H1 (cell line): ENCODE results near the gene ARHGAP24. TPM values are rescaled to one million over a fixed set of nuclear protein-coding genes. Genes with fewer than 3 reads are reported as not detected.

Experiments used
- CTCF ChIA-PET: fragments of 300-600 bp; sonication (Branson Sonifier 250); formaldehyde crosslinking; loops from one replicate; lab custom pipeline; 2021; ENCODE audit not compliant: partially characterized antibody; lab: Charles Lee
- POLR2A ChIA-PET: fragments of 300-600 bp; sonication (Branson Sonifier 250); formaldehyde crosslinking; loops from one replicate; lab custom pipeline; 2021; ENCODE audit warnings: inconsistent platforms; ENCODE audit not compliant: partially characterized antibody; lab: Charles Lee
- DNase-seq, 2 experiments: peaks; one replicate each; pipeline versions ENCODE4 v3.0.0 to v3.0.0-alpha.2; 2010 to 2022; ENCODE audit warnings: low spot score in 2 of 2, low read depth in 1 of 2, mixed read lengths in 1 of 2
- FAIRE-seq: peaks from 2 replicates; lab custom pipeline; 2011; peaks lifted over from hg19 to GRCh38; lab: Jason Lieb, UNC
- H2AFZ ChIP-seq: 2 replicates; pipeline ENCODE4 v1.8.1; 2012; ENCODE audit warnings: low read length, inconsistent platforms
- H2AK5ac ChIP-seq: 2 replicates; pipeline ENCODE4 v1.6.1; 2013; ENCODE audit warnings: low read depth, low read length
- H2BK120ac ChIP-seq: replicated peaks from 2 replicates; pipeline ENCODE3; 2013; ENCODE audit warnings: low read depth, low read length, inconsistent platforms
- H2BK12ac ChIP-seq: 2 replicates; pipeline ENCODE4 v1.6.1; 2013; ENCODE audit warnings: low read depth, low read length
- H2BK15ac ChIP-seq: 2 replicates; pipeline ENCODE4 v1.6.1; 2013; ENCODE audit warnings: low read length
- H2BK20ac ChIP-seq: 2 replicates; pipeline ENCODE4 v1.6.1; 2013; ENCODE audit warnings: low read length
- H2BK5ac ChIP-seq: 2 replicates; pipeline ENCODE4 v1.6.1; 2013; ENCODE audit warnings: low read depth, low read length
- H3K14ac ChIP-seq: 2 replicates; pipeline ENCODE4 v1.6.1; 2013; ENCODE audit warnings: inconsistent platforms; ENCODE audit not compliant: insufficient read length
- H3K18ac ChIP-seq: 2 replicates; pipeline ENCODE4 v1.6.1; 2013; ENCODE audit warnings: low read length; ENCODE audit errors: extremely low read depth
- H3K23ac ChIP-seq: 2 replicates; pipeline ENCODE4 v1.6.1; 2013; ENCODE audit warnings: inconsistent platforms; ENCODE audit not compliant: insufficient read length
- H3K23me2 ChIP-seq: 2 replicates; pipeline ENCODE4 v1.6.1; 2013; ENCODE audit warnings: low read depth, low read length
- H3K27ac ChIP-seq: 2 replicates; pipeline ENCODE4 v1.6.1; 2011; ENCODE audit warnings: low read depth, low read length, inconsistent platforms
- H3K27me3 ChIP-seq, 4 experiments: replicated peaks in 1 of 4; 1 replicate in 1 of 4; 2 replicates in 3 of 4; pipeline versions ENCODE4 v1.6.1 to v1.8.1; 2011 to 2013; ENCODE audit warnings: low read length in 3 of 4, mild to moderate bottlenecking in 3 of 4, inconsistent platforms in 2 of 4, mixed read lengths in 2 of 4, moderate library complexity in 1 of 4; ENCODE audit not compliant: control insufficient read depth in 3 of 4, insufficient read depth in 3 of 4; ENCODE audit errors: extremely low read depth in 1 of 4
- H3K36me3 ChIP-seq, 4 experiments: 2 replicates each; pipeline versions ENCODE4 v1.6.1 to v1.8.1; 2011 to 2013; ENCODE audit warnings: mild to moderate bottlenecking in 4 of 4, low read length in 3 of 4, moderate library complexity in 2 of 4, control low read depth in 1 of 4, inconsistent platforms in 1 of 4; ENCODE audit not compliant: insufficient read depth in 4 of 4, control insufficient read depth in 2 of 4
- H3K4ac ChIP-seq: replicated peaks from 2 replicates; pipeline ENCODE3; 2013; ENCODE audit warnings: low read length, low read depth, mixed read lengths, inconsistent platforms; ENCODE audit not compliant: insufficient read length
- H3K4me1 ChIP-seq, 4 experiments: replicated peaks in 1 of 4; 1 replicate in 1 of 4; 2 replicates in 3 of 4; pipeline versions ENCODE4 v1.6.1 to v1.8.1; 2011 to 2013; ENCODE audit warnings: low read length in 3 of 4, inconsistent platforms in 2 of 4, mixed read lengths in 1 of 4; ENCODE audit not compliant: insufficient read depth in 4 of 4, control insufficient read depth in 3 of 4
- H3K4me2 ChIP-seq, 2 experiments: 2 replicates each; pipeline versions ENCODE4 v1.6.1 to v1.8.1; 2011 to 2013; ENCODE audit warnings: low read depth in 2 of 2, low read length in 2 of 2, control low read depth in 1 of 2, inconsistent platforms in 1 of 2, mild to moderate bottlenecking in 1 of 2; ENCODE audit not compliant: insufficient read depth in 1 of 2
- H3K4me3 ChIP-seq, 4 experiments: fragments of 200-600, 300-600 bp in 1 of 4; sonication (generic), shearing (Covaris generic), sonication (Bioruptor Twin) in 1 of 4; 2 replicates each; pipeline versions ENCODE4 v1.5.1 to v1.8.1; 2011 to 2016; ENCODE audit warnings: low read length in 4 of 4, low read depth in 3 of 4, control low read depth in 2 of 4, inconsistent platforms in 2 of 4, mild to moderate bottlenecking in 2 of 4, mixed read lengths in 1 of 4, moderate library complexity in 1 of 4; ENCODE audit not compliant: insufficient read depth in 2 of 4; ENCODE audit errors: extremely low read depth in 1 of 4
- H3K56ac ChIP-seq: replicated peaks from 2 replicates; pipeline ENCODE3; 2013; ENCODE audit warnings: low read depth, mild to moderate bottlenecking, mixed read lengths, low read length, inconsistent platforms; ENCODE audit not compliant: insufficient read length
- H3K79me1 ChIP-seq: 2 replicates; pipeline ENCODE4 v1.6.1; 2013; ENCODE audit warnings: low read depth, low read length, control low read depth
- H3K79me2 ChIP-seq, 2 experiments: 2 replicates each; pipeline versions ENCODE4 v1.6.1 to v1.8.1; 2012 to 2013; ENCODE audit warnings: low read length in 2 of 2, mild to moderate bottlenecking in 2 of 2, inconsistent platforms in 1 of 2; ENCODE audit not compliant: insufficient read depth in 2 of 2, control insufficient read depth in 1 of 2
- H3K9ac ChIP-seq, 4 experiments: replicated peaks in 1 of 4; 1 replicate in 1 of 4; 2 replicates in 3 of 4; pipeline versions ENCODE4 v1.6.1 to v1.8.1; 2011 to 2013; ENCODE audit warnings: low read depth in 3 of 4, low read length in 3 of 4, control low read depth in 2 of 4, mild to moderate bottlenecking in 2 of 4, moderate library complexity in 2 of 4, inconsistent platforms in 1 of 4; ENCODE audit errors: extremely low read depth in 1 of 4
- H3K9me3 ChIP-seq, 2 experiments: 2 replicates each; pipeline versions ENCODE4 v1.6.1 to v1.8.1; 2012 to 2013; ENCODE audit warnings: mild to moderate bottlenecking in 2 of 2, moderate library complexity in 2 of 2, control low read depth in 1 of 2, inconsistent platforms in 1 of 2, low read depth in 1 of 2, low read length in 1 of 2, mixed read lengths in 1 of 2; ENCODE audit not compliant: insufficient read depth in 2 of 2
- H4K20me1 ChIP-seq, 2 experiments: replicated peaks in 1 of 2; 2 replicates each; pipeline versions ENCODE3 to v1.8.1; 2011 to 2013; ENCODE audit warnings: inconsistent platforms in 2 of 2, low read length in 2 of 2, mild to moderate bottlenecking in 1 of 2; ENCODE audit not compliant: insufficient read depth in 2 of 2, control insufficient read depth in 1 of 2
- H4K5ac ChIP-seq: 2 replicates; pipeline ENCODE4 v1.6.1; 2013; ENCODE audit warnings: low read length, low read depth, mixed read lengths, inconsistent platforms; ENCODE audit not compliant: insufficient read length
- H4K8ac ChIP-seq: 2 replicates; pipeline ENCODE4 v1.8.0; 2013; ENCODE audit warnings: mild to moderate bottlenecking, moderate library complexity, low read length, inconsistent platforms; ENCODE audit not compliant: insufficient read depth; ENCODE audit errors: extremely low read depth
- H4K91ac ChIP-seq: replicated peaks from 2 replicates; pipeline ENCODE3; 2013; ENCODE audit warnings: low read length, mixed read lengths, inconsistent platforms; ENCODE audit not compliant: insufficient read length
- EP300 ChIP-seq, 2 experiments: IDR thresholded peaks; 1 replicate in 1 of 2; 2 replicates in 1 of 2; pipeline ENCODE4 v1.6.1; 2011 to 2012; ENCODE audit warnings: low read depth in 2 of 2, low read length in 2 of 2, mild to moderate bottlenecking in 2 of 2, borderline replicate concordance in 1 of 2, inconsistent platforms in 1 of 2, moderate library complexity in 1 of 2
- NRF1 ChIP-seq: IDR thresholded peaks from 2 replicates; pipeline ENCODE4 v1.6.1; 2011; ENCODE audit warnings: mild to moderate bottlenecking, low read depth, low read length, improper control_type of control experiment
- WGBS, 2 experiments: shearing (Covaris generic) in 1 of 2; methylation state at CpG; one replicate each; pipeline versions ENCODE4 v1.1.6 to v1.1.7; 2013 to 2015; ENCODE audit warnings: low lambda C conversion rate in 2 of 2, mixed read lengths in 2 of 2, inconsistent platforms in 1 of 2, low coverage in 1 of 2, missing lambda C conversion rate in 1 of 2; ENCODE audit not compliant: insufficient replicate concordance in 2 of 2, insufficient coverage in 1 of 2, insufficient read length in 1 of 2; ENCODE audit errors: extremely low coverage in 1 of 2, missing lambda C conversion rate in 1 of 2; 5-methylcytosine and 5-hydroxymethylcytosine counted together
- polyA plus RNA-seq, 7 experiments: library from polyadenylated mRNA; depleted of rRNA in 3 of 7; stranded (reverse) in 5 of 7; unstranded in 2 of 7; fragments of >200 nt in 5 of 7; fragments of 200-250 nt in 2 of 7; gene quantifications; 1 replicate in 5 of 7; 2 replicates in 1 of 7; 4 replicates in 1 of 7; pipeline versions ENCODE4 v1.2.1 to v1.2.3, GENCODE V29; 2011 to 2013; ENCODE audit warnings: missing spikeins in 2 of 7, mixed read lengths in 2 of 7
- total RNA-seq: library from RNA; stranded (reverse); fragmentation: NEBNext Ultra II Directional; extraction: Animal tissue kit (Norgen Biotek cat#: 25700); gene quantifications from 2 replicates; pipeline ENCODE4 v1.2.1, GENCODE V29; 2021

ARHGAP24 gene
- total and polyA plus RNA-seq, 2 of the 8 experiments (the other 6 are each of a cell fraction or from before 2014, with no cell fraction given), result 0.08 to 0.50 TPM

DNA sequence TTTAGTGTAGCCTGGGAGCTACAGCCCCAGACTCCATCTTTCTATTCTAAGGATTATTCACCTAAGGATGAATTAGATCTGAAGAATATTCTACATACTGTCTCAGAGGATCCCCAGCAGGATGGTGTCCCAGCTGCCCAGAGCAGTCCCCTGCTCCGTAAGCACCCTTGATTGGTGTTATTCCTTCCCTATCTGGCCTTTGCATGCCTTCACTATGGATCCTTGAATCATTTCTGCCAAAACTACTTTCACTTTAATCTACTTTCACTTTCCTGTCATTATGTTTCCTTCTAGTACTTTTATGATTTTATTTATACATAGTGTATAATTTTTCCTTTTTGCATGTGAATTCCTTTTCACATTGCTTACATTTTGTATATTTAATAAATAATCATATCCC, 39.2 kb downstream of the ARHGAP24 start:
- Histone ChIP-seq H2BK120ac (no peak overlapping the region), H3K14ac (no peak overlapping the region), H3K9ac (no peak overlapping the region), H3K79me2 (no peaks in the 10 kb centered on the region), H3K18ac (no peak overlapping the region), H2BK20ac (no peak overlapping the region), H3K4me1 (no peaks in the 10 kb centered on the region), H2AFZ (no peak overlapping the region), H4K5ac (no peak overlapping the region), H2AK5ac (no peak overlapping the region), H2BK5ac (no peak overlapping the region), H2BK15ac (no peak overlapping the region), H3K9me3 (no peaks in the 10 kb centered on the region), H4K8ac (no peak overlapping the region), H2BK12ac (no peak overlapping the region), H3K56ac (no peak overlapping the region), H3K27me3 (no peaks in the 10 kb centered on the region), H3K4me3 (no peak overlapping the region), H4K20me1 (no peaks in the 10 kb centered on the region), H3K4ac (no peak overlapping the region), H3K4me2 (no peak overlapping the region), H3K23me2 (no peaks in the 10 kb centered on the region; the same call in 1 of the 2 replicates), H4K91ac (no peak overlapping the region), H3K27ac (no peak overlapping the region), H3K79me1 (no peaks in the 10 kb centered on the region), H3K36me3 (no peaks in the 10 kb centered on the region), H3K23ac (no peak overlapping the region)
- DNase-seq (no peak), FAIRE-seq (no peak)
- 86% methylated on average over 1 of the region's 1 CpG; no CpG with 5 or more reads in 1 of the 2 experiments for WGBS, 2 experiments
- ChIA-PET CTCF (no interaction called here), POLR2A (no interaction called here)
- no peak for TF ChIP-seq NRF1
- TF ChIP-seq EP300 (IDR thresholded peaks at IDR 0.05; ENCODE audit: borderline replicate concordance in 1 of 2, low read depth in 2 of 2, low read length in 2 of 2), result no peak
